ENCODE results near the gene CREB3L4.

CREB3L4 gene

GRCh38 chr1:153967107-153967999, at the start of gene CREB3L4:
Gene CREB3L4 (plus strand): TSS chr1:153967902. CDS start chr1:153968526, 624 bp downstream.
- peak; percentile 95 for DNase-seq (ENCODE audit: low read depth, low spot score)

GRCh38 chr1:153919876-153920852, 47.5 kb upstream of the CREB3L4 start:
- DNase-seq (ENCODE audit: low read depth, low spot score), result no peak

DNA sequence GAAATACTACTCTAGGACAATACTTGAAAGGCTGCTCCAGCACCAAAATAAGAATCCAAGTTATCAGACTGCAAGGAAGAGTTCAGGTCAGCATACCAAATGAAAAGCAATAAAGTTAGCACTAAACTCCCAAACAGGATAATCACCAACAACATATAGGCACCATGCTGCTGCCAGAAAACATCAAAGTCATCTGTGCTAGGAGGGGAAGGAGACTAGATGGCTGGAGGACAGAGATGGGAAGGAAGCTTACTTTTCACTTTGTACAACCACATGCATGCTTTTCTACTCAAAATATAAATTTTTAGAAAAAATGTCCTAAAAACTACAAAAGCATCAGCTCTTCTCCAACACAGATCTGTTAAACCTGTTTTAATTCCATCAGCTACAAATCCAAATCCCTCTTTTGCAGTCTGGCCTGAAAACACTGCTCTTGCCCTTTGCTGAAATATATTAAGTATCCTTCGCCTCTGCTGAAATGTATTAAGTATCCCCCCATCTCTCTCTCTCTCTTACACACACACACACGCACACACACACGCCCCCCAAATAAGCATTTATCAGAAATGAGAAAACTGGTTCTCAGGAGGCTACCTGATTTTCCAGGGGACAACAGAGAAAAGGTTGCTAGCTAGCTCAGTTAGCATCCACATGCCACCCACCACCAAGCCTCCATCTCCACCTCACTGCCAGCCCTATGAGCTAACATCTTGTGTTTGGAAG, 46.5 kb upstream of the CREB3L4 start:
- DNase-seq (ENCODE audit: low read depth, low spot score), result no peak

DNA sequence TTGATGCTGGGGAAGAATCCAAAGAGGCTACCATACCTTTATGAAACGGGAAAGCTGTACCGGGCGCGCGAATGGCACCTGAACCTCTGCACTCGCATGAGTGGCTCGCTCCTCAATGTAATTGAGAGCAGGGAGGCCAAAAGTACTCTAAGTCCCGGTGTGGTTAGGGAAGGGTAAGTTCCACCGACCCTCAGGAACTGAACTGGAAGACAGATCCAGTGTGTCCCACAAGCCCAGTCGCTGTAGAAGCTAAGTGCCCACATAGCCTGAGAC, 46.0 kb upstream of the CREB3L4 start:
- no peak for DNase-seq (ENCODE audit: low read depth, low spot score)

DNA sequence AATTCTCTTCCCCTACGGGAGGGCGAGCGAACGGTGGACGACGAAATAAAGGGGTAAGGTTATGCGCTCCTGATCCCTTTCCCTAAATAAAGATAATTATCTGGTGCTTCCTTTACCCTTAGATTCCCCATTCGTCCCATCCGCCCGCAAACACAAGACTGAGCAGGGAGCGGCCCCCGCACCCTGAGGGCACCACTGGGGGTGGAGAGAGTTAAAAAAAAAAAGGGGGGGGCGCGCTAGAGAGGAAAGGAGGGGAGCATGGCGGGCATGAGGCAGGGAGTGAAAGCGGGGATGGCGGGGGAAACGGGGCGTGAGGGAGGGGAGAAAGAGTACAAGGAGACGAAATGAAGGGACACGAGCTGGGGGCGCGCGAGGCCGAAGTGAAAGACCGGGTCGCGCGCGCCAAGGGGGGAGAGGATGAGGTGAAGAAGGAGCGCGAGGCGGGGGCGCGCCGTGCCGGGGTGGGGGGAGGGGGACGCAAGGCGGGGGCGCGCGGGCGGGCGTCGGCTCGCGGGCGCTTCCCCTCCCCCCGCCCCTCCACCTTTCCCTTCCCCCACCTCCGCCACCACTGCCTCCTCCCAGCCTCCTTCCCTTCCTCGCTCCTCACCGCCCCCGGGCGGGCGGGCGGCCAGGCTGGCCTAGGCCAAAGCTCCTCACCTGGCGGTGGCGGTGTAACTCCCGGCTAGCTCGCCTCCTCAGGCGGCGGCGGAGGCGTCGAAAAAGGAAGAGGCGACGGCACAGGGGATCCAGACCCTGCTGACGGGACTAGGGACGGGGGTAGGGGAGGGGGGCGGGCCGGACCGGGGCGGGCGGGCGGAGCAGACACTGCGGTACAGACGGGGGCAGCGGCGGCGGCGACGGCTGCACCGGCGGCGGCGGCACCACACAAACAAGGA, 45.4 kb upstream of the CREB3L4 start:
- DNase-seq (ENCODE audit: low read depth, low spot score), result no peak

- DNase-seq (ENCODE audit: low read depth, low spot score), result peak; percentile 100
Measured at GRCh38 chr1:153922972-153923925, 44.5 kb upstream of the CREB3L4 start, which contains the start of gene GATAD2B. Gene GATAD2B (minus strand): TSS chr1:153922972. CDS start chr1:153828347, 94,625 bp downstream.

- DNase-seq (ENCODE audit: low read depth, low spot score), result no peak
Measured at GRCh38 chr1:153926405-153926804, 41.3 kb upstream of the CREB3L4 start.

DNA sequence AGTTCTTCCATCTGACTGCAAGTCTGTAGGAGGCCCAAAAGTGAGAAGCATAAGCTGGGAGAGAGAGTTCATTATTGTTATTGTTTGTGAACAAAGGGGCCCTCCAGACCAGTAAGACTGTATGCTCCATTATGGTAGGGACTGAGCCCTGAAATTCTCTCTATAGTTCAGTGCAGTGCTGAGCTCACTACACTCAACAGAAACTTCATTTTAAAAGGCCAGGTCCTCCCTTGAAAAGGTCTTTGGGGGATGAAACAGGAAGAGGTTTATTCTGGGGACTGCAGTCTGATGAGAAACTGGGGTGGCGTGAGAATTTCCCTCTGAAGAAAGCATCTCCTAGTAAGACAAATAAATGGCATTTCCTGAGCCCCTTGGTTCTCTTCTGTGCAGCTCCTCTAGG, 39.5 kb upstream of the CREB3L4 start:
- DNase-seq (ENCODE audit: low read depth, low spot score), result no peak

DNA sequence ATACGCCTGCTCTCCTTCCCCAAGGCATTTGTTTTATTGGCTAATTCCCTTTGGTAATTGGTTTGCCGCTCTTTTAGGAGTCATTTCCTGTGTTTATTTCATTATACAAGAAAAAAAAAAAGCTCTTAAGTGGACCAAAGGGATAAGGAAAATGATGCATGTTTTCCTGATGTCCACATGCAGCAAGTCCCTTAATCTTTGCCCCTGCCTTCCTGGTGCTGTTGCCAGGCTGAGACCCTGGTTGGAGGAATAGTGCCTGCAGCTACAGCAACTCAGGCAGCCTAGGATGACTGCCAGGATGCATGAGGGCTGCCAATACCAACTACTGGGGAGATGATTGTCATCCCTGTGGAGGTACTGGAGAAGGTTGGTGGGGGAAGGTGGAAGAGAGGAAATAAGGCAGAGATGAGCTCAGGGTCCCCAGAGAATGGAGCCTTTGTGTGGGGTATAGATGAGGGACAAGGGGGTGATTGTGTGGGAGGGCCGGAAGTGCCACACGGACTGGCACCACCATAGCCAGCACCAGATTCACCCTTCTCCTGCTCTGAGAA, 38.8 kb upstream of the CREB3L4 start:
- DNase-seq (ENCODE audit: low read depth, low spot score), result no peak

DNA sequence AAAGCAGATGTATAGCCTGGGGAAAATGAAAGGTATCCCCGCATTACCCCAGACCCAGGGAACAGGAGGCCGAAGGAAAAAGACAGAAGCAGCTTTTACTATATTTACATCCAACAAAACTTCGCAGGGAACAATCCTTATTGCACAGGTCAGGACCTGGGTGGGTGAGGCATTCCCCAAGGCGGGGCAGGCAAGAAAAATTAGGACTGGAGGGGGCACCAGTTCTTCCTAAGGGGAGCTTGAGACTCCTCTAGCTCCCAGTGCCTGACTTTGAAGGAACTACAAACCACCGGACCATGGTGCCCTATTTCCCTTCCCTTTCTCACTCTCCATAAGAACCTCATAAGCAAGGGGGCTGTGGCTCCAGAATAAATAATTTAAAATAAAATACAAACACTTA, 38.3 kb upstream of the CREB3L4 start:
- no peak for DNase-seq (ENCODE audit: low read depth, low spot score)

GRCh38 chr1:153929981-153930948, 37.4 kb upstream of the CREB3L4 start:
- no peak for DNase-seq (ENCODE audit: low read depth, low spot score)

DNA sequence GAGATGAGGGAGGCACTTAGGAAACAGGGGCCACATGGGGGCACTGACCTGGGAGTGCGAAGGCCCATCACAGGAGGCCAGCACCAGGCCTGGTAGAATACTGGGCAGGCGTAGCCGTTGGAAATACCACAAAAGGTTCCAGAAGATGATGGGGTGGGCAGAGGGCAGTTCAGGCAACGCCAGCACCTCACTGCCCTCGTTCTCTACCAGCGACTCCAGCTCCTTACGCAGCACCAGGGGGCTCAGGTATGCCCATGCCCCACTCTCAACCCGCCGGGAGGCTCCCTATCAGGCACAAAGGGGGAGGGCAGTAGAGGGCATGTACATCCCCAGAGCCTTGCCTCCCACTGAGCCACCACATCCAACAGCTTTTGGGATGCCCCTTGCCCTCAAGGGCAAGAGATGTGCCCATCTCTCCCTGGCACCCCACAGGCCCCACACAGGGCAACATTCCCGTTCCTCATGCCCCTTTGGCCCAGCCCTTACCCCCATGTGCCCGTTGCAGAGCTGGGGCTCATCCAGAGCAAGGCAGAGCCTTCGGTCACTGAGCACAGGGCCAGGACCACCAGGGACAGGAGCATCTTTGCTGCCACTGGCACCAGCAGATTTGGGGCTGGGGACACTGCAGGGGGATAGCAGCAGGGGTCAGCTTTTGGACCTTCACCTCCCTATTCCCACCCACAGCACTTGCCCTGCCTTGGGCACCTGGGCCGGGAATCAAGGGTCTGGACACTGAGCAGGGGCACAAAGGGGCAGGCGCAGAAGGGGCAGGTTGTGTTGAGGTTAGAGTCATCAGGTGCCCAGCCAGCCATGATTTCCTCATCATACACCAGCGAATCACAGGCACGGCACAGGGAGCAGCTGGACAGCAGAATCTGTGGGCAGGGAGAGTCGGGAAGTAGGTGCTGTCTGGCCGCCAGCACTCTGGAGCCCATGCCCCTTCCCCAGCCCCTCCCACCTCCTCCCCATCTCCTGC, 35.3 kb upstream of the CREB3L4 start:
- no peak for DNase-seq (ENCODE audit: low read depth, low spot score)

- no peak for DNase-seq (ENCODE audit: low read depth, low spot score)
Measured at GRCh38 chr1:153933430-153933829, 34.3 kb upstream of the CREB3L4 start.

GRCh38 chr1:153933955-153934354, 33.7 kb upstream of the CREB3L4 start:
- no peak for DNase-seq (ENCODE audit: low read depth, low spot score)

DNA sequence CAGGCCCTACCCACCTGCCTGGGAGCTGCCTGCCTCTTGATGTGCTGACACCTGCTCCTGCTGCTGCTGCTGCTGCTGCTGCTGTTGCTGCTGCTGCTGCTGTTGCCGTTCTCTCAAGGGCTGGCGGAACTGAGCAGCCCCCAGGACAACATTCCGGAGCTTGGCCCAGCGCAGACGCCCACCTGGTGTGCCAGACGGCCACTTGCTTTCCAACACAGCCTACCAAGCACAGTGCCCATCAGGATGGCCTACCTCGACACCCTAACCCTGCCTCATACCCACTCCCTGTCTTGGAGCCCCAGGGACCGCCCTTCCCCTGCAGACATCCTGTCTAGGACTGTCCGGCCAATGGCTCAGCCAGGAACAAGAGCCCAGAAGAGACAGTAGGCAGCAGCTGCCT, 33.0 kb upstream of the CREB3L4 start:
- DNase-seq (ENCODE audit: low read depth, low spot score), result no peak

GRCh38 chr1:153936011-153936802, 31.5 kb upstream of the CREB3L4 start:
- no peak for DNase-seq (ENCODE audit: low read depth, low spot score)

Data from smooth muscle cell of the brain vasculature (primary cell).